WI38 (cell line): ENCODE results near the gene NEMP1.

ENCODE experiments used
- H3K4me3 ChIP-seq: 2 replicates; pipeline ENCODE4 v1.5.1; 2011; ENCODE audit warnings: low read depth, mild to moderate bottlenecking, control low read depth, low read length
- CTCF ChIP-seq: IDR thresholded peaks from 2 replicates; pipeline ENCODE4 v1.5.1; 2012; ENCODE audit warnings: low read depth, mild to moderate bottlenecking, control low read depth, low read length

NEMP1 gene

GRCh38 chr12:57078519-57079404, at the start of gene NEMP1:
NEMP1 (minus strand) TSS chr12:57078791; CDS start chr12:57078745, 46 bp downstream.
- no peak for TF ChIP-seq CTCF
- H3K4me3 ChIP-seq = peak within 1 kb of the TSS; percentile 87

GRCh38 chr12:57127726-57128518, 49.3 kb upstream of the NEMP1 start, which contains the start of gene LRP1:
LRP1 (plus strand) TSS chr12:57128483; CDS start chr12:57128965, 482 bp downstream.
- peak within 1 kb of the TSS; percentile 92 for H3K4me3 ChIP-seq
- no peak for TF ChIP-seq CTCF

- H3K4me3 ChIP-seq = peak overlapping the region; percentile 92
- TF ChIP-seq CTCF = 0 out of 2 replicates have a peak, but pooled peaks have one; percentile 13
These were observed 48.6 kb upstream of the NEMP1 start for GRCh38 chr12:57127101-57127725.

GRCh38 chr12:57126561-57126960, 48.0 kb upstream of the NEMP1 start:
- TF ChIP-seq CTCF = no peak
- H3K4me3 ChIP-seq = no peak overlapping the region

GRCh38 chr12:57126061-57126460, 47.5 kb upstream of the NEMP1 start:
- H3K4me3 ChIP-seq = no peak overlapping the region
- TF ChIP-seq CTCF = no peak

GRCh38 chr12:57124261-57124877, 45.8 kb upstream of the NEMP1 start:
- no peak overlapping the region for H3K4me3 ChIP-seq
- peak; percentile 94 for TF ChIP-seq CTCF
